SIG-M5 treated with dmso at 0.1 percent for 504 hours (cell line): ENCODE data around the gene CTNNA3.

ENCODE experiments used
- DNase-seq: peaks from one replicate; lab custom pipeline; 2025; ENCODE audit not compliant: unreplicated experiment; lab: John Stamatoyannopoulos, UW

Gene CTNNA3

DNA sequence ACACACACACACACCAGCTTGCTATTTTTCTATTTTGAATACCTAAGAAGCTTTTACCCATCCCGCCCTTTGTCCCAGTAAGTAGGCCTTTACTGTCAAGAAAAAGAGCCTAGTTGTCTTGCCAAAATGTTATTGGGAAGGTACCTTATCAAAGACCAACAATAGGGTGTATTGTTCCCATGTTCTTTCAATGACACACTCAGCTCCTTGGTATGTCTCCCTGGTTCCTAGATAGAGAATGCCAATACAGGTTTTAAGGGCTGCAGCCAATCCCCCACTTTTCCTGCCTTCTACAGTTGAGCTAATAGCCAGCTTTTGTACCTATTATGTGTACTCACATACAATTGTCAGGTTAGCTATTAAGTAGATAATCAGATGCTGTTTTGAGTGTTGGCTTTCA is 862.1 kb downstream of the CTNNA3 start:
- no peak for DNase-seq

DNA sequence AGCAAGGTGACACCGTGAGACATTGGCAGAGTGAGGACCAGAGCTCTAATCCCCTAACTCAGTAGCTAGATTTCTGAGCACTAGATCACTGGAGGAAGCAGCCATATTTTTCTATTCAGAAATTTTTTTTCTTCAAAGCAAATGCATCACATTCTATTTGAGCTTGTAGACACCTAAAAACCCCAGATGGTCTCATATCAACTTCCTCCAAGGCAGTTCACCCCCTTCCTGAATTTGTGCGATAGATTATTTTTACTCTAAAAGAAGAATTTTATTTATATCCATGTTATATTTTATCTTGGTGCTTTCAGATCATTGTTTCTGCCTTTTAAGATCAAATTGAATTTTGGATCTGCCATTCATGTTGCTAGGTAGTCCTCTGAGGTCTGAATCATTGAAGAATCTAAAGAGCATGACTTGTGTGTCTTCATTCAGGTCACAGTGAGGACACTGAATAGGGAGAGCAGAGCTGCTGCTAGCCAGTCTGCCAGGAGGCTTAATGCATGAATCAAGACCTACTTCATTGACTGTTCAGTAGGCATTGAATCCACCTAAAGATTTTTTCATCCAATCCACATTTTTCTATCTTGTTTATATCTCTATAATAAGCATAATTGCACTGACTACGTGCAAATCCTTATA is 863.1 kb downstream of the CTNNA3 start:
- DNase-seq, result no peak

DNA sequence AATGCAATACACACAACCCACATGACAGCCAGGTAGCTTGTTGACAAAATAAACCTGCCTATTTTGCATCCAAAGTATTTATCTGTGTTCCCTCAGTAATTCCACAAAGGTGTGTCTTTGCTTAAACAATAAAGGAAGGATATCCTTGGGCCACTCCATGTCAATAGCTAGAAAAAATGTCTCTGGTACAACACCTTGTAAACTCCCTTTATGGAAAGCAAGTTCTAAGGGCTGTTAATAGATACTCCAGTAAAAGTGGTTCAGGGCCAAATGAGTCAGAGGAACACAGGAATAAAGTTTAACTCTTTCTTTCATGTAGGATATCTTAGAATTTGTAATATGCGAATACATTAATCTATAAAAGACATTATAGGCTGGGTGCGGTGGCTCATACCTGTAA is 867.0 kb downstream of the CTNNA3 start:
- no peak for DNase-seq

DNA sequence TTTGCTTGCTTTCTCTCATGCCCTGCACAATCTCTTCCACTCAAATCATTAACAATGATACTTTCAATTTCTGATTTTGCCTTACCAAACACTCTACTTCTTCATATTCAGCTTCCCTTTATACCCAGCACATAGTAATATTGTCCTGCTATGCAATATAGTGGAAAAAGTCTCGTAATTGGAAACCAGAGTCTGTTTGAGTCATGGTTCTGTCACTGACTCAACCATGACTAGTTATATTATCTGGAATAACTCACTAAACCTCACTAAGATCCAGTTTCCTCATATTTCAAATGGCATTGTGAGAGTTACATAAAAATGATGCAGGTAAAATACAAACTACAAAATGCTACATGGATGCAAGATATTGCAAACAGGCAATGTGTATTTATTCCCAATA is 868.6 kb downstream of the CTNNA3 start:
- DNase-seq, result no peak

DNA sequence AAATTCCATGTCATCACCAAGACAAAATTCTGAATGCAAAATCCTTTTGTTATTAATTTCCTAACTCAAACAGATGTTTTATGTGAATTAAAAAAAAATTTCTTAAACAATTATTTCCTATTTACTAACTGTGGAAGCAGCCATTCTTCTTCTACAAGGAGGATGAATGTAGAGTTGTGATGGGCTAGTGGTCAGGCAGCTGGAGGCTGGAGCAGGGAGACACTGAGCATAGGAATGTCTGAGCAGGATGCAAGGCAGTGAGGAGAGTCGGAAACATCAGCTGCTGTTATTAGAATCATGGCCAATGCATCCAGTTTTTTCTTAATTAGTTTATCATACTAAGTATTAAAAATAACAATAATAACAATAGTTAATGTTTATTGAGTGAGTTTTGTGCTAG is 872.7 kb downstream of the CTNNA3 start:
- no peak for DNase-seq

DNA sequence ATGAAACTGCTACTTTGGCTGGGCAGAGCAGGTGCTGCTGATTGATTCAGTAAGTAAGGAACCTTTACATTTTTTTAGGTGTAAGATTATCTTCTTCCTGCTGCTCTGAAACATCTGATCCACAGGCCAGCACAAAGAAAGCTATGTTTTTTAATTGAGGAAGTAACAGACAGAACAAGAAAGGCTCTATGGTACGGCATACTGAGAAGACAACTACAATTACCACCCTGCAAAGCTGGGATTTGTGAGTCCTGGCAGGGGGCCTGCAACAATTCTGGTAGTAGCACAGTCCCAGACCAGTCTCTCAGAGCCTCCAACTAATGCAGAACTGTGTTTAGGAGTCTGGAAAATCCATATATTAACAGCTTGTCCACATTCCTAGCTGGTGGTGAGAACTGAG is 873.2 kb downstream of the CTNNA3 start:
- DNase-seq, result no peak

DNA sequence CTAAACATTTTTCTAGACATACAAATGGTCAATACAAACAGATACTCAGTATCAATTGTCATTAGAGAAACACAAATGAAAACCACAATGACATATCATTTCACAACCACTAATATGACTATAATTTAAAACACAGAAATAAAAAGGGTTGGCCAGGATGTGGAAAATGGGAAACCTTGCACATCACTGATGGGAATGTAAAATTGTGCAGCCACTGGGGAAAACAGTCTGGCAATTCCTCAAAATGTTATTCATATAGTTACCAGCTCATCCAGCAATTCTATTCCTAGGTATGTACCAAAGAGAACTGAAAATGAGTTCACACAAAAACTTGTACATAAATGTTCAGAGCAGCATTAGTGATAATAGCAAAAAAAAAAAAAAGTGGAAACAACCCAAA is 876.3 kb downstream of the CTNNA3 start:
- no peak for DNase-seq

DNA sequence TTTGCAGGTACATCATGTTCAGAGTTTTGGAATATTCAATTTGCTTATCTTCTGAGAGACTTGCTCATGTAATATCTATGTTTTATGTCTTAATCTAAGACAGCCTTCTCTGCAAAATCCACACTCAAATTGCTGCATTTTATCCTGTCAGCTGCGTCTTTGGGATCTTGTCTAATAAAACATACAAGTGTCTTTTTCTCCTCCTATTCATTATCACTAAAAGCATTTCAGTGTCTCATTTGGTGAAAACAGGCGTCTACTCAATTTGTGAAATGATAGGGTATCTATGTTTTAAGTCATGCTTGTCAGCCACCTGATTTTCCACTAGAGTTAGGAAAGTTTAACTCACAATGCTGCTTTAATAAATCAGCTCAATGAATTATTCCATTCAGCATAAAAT is 882.9 kb downstream of the CTNNA3 start:
- no peak for DNase-seq

DNA sequence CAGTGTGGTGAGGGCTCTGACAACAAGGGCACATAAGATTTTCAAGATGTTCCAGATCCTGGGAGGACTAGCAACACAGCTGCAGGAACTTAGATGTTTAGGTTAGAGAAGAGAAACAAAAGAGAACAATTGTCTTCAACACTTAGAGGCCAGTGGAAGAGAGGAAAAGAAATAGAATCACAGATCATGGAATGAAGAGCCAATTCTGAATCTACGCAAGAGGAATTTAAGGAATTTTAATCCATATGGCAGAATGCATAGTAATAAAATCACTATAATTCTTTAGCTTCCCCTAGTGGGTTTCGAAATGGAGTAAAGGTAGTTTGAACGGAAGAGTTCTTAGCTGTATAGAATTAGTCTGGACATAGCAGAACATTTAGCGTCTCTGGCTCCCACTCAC is 884.8 kb downstream of the CTNNA3 start:
- DNase-seq, result no peak

DNA sequence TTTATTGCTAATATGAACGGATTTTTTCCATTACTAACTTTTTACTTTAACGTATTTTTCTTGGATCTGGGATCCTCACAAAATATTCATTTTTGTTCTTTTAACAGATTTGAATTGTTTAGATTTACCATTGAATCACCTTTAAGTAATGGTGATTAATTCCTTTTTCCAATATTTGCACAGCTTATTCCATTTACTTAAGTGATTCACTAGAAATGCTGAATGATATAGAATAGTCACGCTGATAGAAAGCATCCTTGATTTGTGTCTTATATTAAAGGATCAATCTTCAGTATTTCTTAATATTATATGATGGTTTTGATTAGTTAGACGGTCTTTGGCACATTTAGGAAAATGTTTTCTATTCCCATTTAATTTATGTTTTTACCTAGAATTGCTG is 886.6 kb downstream of the CTNNA3 start:
- no peak for DNase-seq

DNA sequence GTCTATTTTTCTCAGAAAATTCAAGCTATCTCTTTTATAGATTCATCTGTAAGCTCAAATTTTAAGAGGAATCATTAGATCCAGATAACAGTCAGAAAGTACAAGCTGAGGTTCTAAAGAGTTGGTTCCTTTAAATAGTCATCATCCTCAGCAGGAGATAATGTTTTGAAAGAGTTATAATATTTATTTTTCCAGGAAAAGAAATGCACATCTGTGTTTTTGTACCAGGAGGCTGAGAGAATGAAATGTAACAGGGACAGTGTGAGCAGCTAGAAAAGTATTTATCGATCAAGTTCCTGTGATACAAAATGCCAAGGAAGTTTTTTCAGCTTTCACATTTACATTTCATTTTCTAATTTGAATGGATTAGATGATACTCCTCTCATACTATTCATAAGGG is 890.4 kb downstream of the CTNNA3 start:
- no peak for DNase-seq

DNA sequence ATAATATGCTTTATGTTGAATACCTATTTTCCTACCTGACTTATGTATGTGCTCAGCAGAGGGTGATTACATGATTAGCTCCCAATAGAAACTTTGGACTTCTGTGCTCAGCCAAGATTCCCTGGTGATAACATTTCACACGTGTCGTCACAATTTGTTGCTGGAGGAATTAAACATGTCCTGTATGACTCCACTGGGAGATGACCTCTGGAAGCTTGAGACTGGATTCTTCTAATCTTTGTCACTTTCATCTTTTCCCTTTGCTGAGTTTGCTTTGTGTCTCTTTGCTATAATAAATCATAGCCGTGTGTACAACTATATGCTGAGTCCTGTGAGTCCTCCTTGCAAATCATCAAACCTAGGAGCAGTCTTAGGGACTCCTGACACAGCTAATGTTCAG is 891.0 kb downstream of the CTNNA3 start:
- no peak for DNase-seq

DNA sequence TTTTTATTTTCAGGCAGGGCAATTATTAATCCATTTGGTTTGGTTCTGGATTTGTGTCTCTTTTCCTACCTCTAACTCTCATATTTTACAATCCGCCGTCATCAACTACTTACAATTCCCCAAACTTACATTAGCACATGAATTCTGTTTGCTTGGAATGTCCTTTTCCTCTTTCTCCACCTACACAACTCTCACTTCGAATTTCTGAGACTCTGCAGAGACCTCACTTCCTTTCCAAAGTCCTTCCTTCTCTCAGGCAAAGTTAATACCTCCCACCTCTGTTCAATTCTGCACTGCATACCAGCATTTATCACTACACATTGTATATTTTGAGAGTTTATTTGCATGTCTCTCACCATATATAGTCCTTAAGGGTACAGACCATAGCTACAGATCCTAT is 892.8 kb downstream of the CTNNA3 start:
- DNase-seq, result no peak

DNA sequence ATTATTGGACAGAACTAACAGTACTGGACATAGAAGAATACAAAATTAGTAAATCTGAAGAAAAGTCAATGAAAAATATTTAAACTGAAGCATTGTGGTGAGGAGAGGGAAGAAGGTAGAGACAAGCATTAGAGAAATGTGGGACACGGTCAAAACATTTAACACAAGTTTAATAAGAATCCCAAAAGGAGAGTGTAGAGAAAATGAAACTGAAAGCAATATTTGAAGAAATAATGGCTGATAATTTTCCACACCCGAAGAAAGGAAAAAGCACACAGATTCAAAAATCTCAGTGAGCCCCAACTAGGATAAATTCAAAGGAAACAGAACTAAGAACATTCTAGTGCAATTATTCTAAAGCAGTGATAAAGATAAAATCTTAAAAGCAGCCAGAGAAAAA is 896.5 kb downstream of the CTNNA3 start:
- no peak for DNase-seq

DNA sequence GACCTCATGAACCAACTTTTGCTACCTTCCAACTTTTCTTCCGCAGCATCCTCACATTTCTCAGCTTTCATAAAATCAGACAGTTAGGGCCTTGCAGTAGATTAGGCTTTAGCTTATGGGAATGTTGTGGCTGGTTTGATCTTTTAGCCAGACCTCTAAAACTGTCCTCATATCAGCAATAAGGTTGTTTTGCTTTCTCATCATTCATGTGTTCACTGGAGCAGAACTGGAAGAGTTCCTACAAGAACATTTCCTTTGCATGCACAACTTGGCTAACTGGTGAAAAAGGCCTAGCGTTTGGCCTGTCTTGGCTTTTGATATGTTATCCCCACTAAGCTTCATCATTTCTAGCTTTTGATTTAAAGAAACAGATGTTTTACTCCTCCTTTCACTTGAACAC is 900.1 kb downstream of the CTNNA3 start:
- DNase-seq, result no peak

DNA sequence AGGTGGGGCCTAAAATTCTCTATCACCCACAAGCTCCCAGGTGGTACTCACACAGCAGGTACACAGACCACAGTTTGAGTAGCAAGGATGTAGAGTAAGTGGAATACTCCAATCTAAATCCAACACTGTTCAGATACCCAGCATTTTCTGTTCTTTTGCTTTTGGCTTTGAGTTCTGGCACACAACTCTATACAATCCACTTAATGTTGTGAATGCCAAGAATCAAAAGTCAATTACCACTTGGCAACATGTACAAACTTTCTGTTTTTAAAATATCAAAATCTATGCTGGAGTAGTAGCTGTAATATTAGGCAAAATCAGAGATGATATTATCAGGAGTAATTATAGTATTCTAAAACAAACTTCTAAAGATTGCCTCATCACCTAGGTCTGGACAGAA is 903.6 kb downstream of the CTNNA3 start:
- DNase-seq, result no peak

DNA sequence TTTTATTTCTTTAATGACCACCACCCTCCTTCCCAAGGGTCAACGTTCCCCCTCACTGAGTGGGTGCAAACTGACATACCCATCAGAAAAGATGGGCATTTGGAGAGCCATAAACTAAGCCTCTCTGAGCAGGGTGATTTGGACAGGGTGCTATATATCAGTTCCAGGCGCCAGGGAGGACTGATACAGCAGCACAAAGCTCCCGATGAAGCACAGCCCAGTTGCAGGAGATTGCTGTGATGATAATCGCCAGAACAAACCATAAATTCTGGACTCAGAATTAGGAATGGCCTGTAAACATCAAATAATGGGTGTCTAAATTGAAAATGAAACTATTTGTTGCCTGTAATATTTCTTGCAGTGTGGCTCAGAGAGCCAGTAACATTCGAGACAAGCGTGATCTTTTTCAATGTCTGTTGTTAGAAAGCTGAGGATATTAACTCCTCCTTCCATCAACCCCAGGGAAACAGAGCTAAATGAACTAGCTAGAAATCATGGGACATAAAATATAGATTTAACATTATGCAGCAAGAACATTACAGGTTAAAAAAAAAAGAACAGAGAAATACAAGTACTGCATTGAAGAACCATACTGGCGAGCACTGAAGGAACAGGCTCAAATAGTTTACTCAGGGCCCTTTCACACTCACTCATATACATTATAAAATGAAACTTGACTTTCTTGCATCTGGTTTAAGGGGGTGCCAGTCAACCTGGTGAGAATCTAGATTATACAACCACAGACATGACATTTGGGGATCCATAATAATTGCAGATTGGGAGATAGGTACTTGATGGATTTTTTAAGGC is 907.6 kb downstream of the CTNNA3 start:
- no peak for DNase-seq

DNA sequence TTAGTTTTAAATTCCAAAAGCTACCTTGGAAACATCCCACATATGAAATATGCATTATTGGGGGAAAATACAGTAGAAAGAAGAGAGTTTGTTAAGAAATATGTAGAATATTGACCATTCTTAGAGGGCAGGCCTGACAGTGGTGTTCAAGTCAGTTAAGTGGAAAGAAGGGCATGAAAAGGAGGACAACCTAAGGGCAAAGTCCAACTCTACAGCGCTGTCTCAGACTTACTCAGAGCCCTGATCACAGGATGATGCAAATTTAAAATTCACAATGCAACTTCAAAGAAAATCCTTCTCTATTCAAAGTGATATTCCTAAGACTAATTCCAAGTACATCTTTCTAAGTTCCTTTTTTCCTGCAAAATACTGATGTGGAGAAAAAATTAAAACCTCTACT is 909.3 kb downstream of the CTNNA3 start:
- no peak for DNase-seq

DNA sequence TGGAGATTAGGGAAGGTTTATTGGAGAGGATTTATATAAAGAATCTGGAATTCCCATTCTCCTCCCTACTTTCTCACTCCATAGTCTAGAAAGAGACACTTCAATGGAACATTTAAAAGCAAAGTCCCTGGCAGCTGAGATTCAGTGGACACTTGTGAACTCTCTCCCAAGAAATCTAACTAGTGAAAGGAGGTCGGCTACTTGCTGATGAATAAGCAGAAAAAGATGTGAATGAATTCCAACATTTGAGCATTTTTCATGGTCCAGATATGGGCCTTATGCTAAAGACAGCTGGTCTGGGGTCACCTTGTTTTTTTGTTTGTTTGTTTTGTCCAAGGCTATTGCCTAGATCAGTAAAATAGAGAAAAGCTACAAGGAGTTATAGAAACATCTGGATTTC is 911.2 kb downstream of the CTNNA3 start:
- DNase-seq, result no peak

DNA sequence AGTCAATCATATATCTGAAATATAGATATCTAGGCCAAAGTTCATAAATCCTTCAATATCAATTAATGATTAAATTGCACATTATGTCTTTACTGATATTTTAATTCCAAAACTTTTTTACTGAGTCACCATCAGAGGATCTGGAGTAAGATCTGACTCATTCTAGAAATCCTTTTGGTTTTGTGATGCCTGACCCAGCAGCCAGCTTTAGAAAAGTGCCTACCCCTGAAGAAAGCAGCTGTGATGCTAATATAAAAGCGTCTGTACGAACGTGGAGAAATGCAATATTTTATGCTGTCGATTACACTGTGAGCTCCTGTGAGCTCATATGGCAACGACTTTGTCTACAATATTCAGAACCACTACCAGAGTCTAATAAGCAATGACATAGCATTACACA is 912.7 kb downstream of the CTNNA3 start:
- DNase-seq, result no peak

DNA sequence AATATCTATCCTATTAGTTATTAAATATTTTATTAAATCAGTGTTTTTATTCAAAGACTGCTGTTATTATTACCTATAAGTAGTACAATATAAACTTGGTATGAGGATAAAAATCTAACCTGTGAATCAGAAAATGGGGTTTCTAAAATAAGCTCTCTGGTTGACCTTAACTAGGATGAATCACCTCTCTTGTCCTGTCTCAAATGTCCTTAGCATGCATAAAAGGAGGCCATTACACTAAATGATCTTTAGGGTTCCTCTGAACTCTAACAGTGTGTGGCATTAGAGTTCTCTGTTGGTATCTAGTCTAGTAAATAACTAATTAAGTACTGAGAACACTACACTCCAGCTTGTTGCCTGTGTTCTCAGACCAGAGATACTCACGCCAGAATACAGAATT is 913.2 kb downstream of the CTNNA3 start:
- no peak for DNase-seq

DNA sequence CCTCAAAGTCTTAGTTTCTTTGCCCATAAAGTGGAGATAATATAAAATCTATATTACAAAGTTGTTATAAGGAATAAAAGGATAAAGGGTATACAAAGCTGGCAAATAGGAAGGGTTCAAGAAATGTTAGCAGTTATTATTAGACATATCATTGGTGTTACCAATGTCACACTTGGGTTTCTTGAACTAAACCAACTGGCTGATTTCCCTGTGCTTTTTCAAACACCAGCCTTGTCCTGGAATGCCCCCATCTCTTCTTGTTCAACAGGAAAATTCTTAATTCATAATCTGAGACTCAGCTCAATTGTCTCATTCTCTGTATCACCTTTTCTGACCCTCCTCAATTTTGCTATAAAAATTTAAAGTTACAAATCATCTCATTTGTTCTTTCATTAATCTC is 913.9 kb downstream of the CTNNA3 start:
- DNase-seq, result no peak

DNA sequence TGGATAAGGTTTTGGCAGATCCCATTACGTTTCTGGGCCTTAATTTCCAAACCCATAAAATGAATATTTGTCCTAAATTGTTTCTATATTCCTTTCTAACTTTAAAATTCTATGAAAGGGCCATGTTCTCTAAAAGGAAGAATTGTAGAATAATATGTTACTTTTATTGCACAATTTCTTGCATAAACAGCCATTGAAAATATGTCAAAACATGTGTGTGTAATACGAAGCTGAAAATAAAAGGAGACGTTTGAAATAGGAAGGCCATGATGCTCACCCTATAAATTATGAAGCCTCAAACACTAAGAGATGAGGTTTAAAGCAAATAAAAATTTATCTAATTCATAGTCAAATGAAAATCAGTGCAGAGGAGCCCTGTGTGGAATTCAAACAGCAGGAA is 915.2 kb downstream of the CTNNA3 start:
- DNase-seq, result no peak
